Heart left ventricle (tissue), 16 donors: ENCODE measurements around the gene EXOC3L4. TPM values are rescaled to one million over a fixed set of nuclear protein-coding genes. Genes with fewer than 3 reads are reported as not detected.

ENCODE experiments used
- ATAC-seq, 4 donors: fragments of 200-7000 bp; cut with Tn5 transposase; one replicate each; pipeline ENCODE4 v1.9.1; 2020 to 2022; ENCODE audit warnings: moderate library complexity in 4 of 4, mild to moderate bottlenecking in 3 of 4, moderate number of reproducible peaks in 1 of 4
- DNase-seq, 5 donors: peaks; one replicate each; pipeline ENCODE4 v3.0.0-alpha.2; 2020
- H3K27ac ChIP-seq, 12 donors: fragments of 200-600 bp; sonication (generic) in 4 of 12; one replicate each; pipeline versions ENCODE4 v1.5.0 to v1.8.0; 2016 to 2022; ENCODE audit warnings: mild to moderate bottlenecking in 2 of 12
- H3K27me3 ChIP-seq, 9 donors: fragments of 200-600 bp; sonication (generic) in 2 of 9; one replicate each; pipeline versions ENCODE4 v1.5.1 to v1.8.0; 2016 to 2022; ENCODE audit warnings: mild to moderate bottlenecking in 3 of 9
- H3K36me3 ChIP-seq, 9 donors: fragments of 200-600 bp; sonication (generic) in 2 of 9; one replicate each; pipeline versions ENCODE4 v1.5.0 to v1.8.0; 2018 to 2022; ENCODE audit warnings: mild to moderate bottlenecking in 2 of 9
- H3K4me1 ChIP-seq, 12 donors: fragments of 200-600 bp; sonication (generic) in 4 of 12; one replicate each; pipeline versions ENCODE4 v1.5.0 to v1.8.0; 2016 to 2022; ENCODE audit warnings: mild to moderate bottlenecking in 3 of 12
- H3K4me3 ChIP-seq, 12 donors: fragments of 200-600 bp; sonication (generic) in 4 of 12; one replicate each; pipeline versions ENCODE4 v1.5.0 to v1.8.0; 2017 to 2022; ENCODE audit warnings: mild to moderate bottlenecking in 9 of 12, moderate library complexity in 4 of 12
- H3K9me3 ChIP-seq, 12 donors: fragments of 200-600 bp; sonication (generic) in 4 of 12; one replicate each; pipeline versions ENCODE4 v1.5.0 to v1.8.0; 2016 to 2022; ENCODE audit warnings: mild to moderate bottlenecking in 1 of 12
- POLR2A ChIP-seq, 2 donors: fragments of 450-650 bp; IDR thresholded peaks; one replicate each; pipeline ENCODE4 v1.6.1; 2017; ENCODE audit warnings: antibody characterized with exemption in 2 of 2, mild to moderate bottlenecking in 2 of 2, moderate library complexity in 2 of 2
- WGBS, 4 donors: extraction: QIAGEN DNeasy Blood & Tissue Kit in 2 of 4; methylation state at CpG; one replicate each; pipeline versions ENCODE4 v1.1.5 to v1.1.7; 2013 to 2018; 5-methylcytosine and 5-hydroxymethylcytosine counted together
- intact Hi-C, 10 donors: fragments of 100-400 bp; cut with DNase I; formaldehyde crosslinking; loops; one replicate each; pipeline versions ENCODE4 v1.11.1 to v1.14.2; 2022
- polyA plus RNA-seq, 2 donors: library from polyadenylated mRNA; stranded (reverse); fragments of 200-250 nt; gene quantifications; one replicate each; pipeline ENCODE4 v1.2.3, GENCODE V29; 2013
- total RNA-seq, 9 donors: library from RNA; depleted of rRNA in 2 of 9; stranded (reverse); fragments of >200 nt in 2 of 9; fragmentation: NEBNext Ultra II Directional in 3 of 9; extraction: Animal tissue kit (Norgen Biotek cat#: 25700) in 3 of 9; gene quantifications; one replicate each; pipeline versions ENCODE4 v1.1.0 to v1.2.4, GENCODE V29; 2016 to 2023
- TF ChIP-seq, protein P1 (sequence below), 12 donors: fragments of 200-600 bp; sonication (generic) in 4 of 12; IDR thresholded peaks; one replicate each; pipeline versions ENCODE4 v1.5.0 to v1.8.0; 2018 to 2022; ENCODE audit warnings: antibody characterized with exemption in 12 of 12, mild to moderate bottlenecking in 5 of 12
- donor health status: ischemic (EF 13 %, LVEDD 7.1; RV severe dilation, severe dysfunction).
- donor health status: healthy with polysubstance abuse.
- donor health status: DM: no; HTN: yes; CAD: no.
- donor health status: DM: no; HTN: no; CAD: no.
- donor health status: ischemic (EF 25% LVEDD 6.9; RV normal size, moderate dysfunction).
- donor health status: ischemic (EF 25% LVEDD 5.7; RV mildly dilated, moderate dysfunction).
- donor health status: healthy.
- donor health status: DM: yes; HTN: yes; CAD: no.
- donor health status: ischemic (EF 35%, LVEDD 5.7; RV mildly dilated, moderate dysfunction).
- donor health status: nonischemic (EF 11% LVEDD 7.7; RV severe dilation, severe dysfunction).
- donor health status: DM: yes; HTN: yes; CAD: no.
- donor health status: PGD.
- donor health status: ischemic (EF 29% LVEDD 5.4; RV normal size, mild dysfunction).
- donor health status: nonischemic (EF 23%, LVEDD 6.1; RV moderate dilation, normal function).

EXOC3L4 gene
- total and polyA plus RNA-seq, 11 donors, result 0.21 to 3.2 (median 0.47) TPM; not detected in 5

DNA sequence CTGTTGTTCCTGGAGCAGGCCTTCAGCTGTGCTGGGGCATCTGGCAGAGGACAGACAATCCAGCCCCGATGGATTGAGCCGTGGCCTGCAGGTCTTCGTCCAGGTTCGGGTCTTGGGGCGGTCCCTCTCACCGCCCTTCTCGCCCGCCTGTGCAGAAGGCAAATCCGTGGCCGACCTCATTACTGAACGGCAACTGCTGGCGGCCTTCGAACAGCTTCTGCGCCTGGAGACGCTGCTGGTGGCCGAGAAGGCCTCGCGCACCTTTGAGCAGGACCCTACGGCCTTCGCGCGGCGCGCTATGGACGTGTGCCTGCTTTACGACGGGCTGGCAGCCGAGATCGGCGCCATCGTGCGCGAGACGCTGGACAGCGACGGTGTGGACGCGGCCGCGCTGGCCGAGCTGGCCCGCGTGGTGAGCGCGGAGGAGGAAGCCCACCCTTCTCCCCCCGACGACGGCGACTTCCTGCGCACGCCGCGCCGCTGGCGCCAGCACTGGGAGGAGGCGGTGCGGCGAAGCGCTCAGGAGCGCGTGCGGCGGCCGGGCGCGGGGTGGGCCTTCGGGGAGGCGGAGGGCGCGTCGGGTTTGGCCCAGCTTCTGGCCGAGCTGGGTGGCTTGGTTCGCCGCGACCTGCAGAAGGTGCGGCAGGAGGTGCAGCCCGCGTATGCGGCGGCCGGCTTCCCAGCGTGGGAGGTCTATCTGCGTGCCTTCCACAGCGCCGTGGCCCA is 7.6 kb downstream of the EXOC3L4 start:
- peak in 1 of 4 donors; percentile 19 for ATAC-seq
- intact Hi-C loops, result loop anchor here in 1 of 10 donors (2.0 to 10.0 kb wide), 2 partner anchors 41 to 83 kb away; no protein-coding TSS in a partner anchor
- 18 to 33% (median 22%) methylated on average over 56 to 85 of the region's 85 CpGs for WGBS, 4 donors
- DNase-seq, result peak in 2 of 5 donors; percentile 8 to 65
- Histone ChIP-seq H3K27ac (no peak overlapping the region), H3K4me1 (peaks cover 0 to 36% (median 22%) of the 10 kb centered on the region in 12 donors), H3K9me3 (no peaks in the 10 kb centered on the region), H3K36me3 (no peaks in the 10 kb centered on the region), H3K4me3 (peak overlapping the region in 6 of 12 donors; percentile 9 to 21 (median 18)), H3K27me3 (peaks cover 17 to 72% (median 44%) of the 10 kb centered on the region in 9 donors)
- TF ChIP-seq POLR2A (IDR thresholded peaks at IDR 0.05), result no peak
- TF ChIP-seq, protein P1, sequence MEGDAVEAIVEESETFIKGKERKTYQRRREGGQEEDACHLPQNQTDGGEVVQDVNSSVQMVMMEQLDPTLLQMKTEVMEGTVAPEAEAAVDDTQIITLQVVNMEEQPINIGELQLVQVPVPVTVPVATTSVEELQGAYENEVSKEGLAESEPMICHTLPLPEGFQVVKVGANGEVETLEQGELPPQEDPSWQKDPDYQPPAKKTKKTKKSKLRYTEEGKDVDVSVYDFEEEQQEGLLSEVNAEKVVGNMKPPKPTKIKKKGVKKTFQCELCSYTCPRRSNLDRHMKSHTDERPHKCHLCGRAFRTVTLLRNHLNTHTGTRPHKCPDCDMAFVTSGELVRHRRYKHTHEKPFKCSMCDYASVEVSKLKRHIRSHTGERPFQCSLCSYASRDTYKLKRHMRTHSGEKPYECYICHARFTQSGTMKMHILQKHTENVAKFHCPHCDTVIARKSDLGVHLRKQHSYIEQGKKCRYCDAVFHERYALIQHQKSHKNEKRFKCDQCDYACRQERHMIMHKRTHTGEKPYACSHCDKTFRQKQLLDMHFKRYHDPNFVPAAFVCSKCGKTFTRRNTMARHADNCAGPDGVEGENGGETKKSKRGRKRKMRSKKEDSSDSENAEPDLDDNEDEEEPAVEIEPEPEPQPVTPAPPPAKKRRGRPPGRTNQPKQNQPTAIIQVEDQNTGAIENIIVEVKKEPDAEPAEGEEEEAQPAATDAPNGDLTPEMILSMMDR (IDR thresholded peaks at IDR 0.05), result no peak

DNA sequence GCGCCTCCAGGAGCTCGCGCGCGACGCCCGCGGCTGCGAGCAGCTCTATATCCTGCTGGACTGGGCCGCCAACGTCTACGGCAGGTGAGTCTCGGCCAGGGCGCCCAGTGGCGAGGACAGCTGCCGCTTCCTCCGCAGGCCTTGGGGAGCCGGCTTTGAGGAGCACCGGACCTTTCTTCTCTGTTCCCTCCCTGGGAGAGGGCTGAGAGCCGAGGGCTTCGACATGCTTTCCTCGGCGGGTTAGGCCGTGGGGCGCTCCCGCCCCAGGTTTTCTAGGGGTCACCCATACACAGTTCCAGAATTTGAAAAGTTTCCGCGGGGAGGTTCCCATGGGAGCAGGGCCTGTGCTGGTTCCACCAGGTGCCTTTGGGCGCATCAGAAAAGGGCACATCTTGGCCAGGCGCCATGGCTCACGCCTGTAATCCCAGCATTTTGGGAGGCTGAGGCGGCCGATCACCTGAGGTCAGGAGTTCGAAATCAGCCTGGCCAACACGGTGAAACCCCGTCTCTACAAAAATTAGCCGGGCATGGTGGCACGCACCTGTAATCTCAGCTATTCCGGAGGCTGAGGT is 8.2 kb downstream of the EXOC3L4 start:
- DNase-seq (no peak), ATAC-seq (no peak)
- 35 to 57% (median 43%) methylated on average over 17 to 39 of the region's 39 CpGs for WGBS, 4 donors
- TF ChIP-seq, protein P1 (IDR thresholded peaks at IDR 0.05), result no peak
- TF ChIP-seq POLR2A (IDR thresholded peaks at IDR 0.05), result no peak
- Histone ChIP-seq H3K4me3 (peak overlapping the region in 6 of 12 donors; percentile 9 to 21 (median 18)), H3K27me3 (peaks cover 17 to 72% (median 44%) of the 10 kb centered on the region in 9 donors), H3K36me3 (no peaks in the 10 kb centered on the region), H3K27ac (no peak overlapping the region), H3K9me3 (no peaks in the 10 kb centered on the region), H3K4me1 (peaks cover 0 to 36% (median 22%) of the 10 kb centered on the region in 12 donors)
- intact Hi-C loops, result loop anchor here in 1 of 10 donors (10.0 kb wide), 1 partner anchor 82 kb away; no protein-coding TSS in a partner anchor

DNA sequence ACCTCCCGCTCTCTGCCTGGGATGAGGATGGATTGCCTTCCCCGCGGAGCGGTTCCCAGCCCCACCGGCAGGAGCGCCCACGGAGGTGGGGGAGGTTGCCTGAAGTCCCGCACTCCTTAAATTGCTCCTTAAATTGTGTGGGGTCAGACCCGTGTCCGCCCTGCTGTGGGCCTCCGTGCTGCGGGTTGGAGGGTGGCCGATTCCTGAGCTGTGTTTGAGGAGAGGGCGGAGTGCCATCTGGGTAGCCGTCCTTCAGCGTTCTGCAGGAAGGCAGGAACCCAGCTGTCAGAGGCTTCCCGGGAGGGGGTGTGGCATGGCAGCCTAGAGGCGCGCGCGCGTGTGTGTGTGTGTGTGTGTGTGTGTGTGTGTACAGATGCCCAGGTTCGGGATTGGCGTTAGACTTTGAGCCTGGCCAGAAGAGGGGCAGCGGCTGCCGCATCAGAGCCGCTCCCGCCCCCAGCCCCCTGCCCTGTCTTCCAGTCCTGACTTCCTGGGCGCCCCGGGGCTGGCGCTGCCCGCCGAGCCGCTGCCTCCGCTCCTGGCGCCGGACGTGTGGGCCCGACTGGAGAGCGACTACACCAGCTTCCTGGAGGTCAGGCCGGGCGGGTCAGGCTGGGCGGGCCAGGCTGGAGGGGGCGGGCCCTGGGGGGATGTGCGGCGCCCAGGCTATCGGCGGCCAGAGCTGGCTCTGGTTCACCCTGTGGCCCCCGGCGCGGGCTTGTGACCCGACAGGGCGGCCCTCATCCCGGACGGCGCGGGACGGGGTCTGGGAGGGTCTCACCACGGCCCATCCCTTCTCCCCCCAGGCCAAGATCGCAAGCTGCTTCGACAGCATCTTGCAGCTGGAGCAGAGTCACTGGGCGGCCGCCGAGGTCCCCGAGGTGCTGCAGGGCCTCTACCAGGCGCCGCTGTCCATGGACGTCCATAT is 9.2 kb downstream of the EXOC3L4 start:
- intact Hi-C loops, result loop anchor here in 9 of 10 donors (2.0 to 10.0 kb wide), 5 partner anchors 37 to 189 kb away; no protein-coding TSS in a partner anchor
- H3K4me3 ChIP-seq, result peak overlapping the region in 9 of 12 donors; percentile 15 to 43 (median 28)
- ATAC-seq (peak in 3 of 4 donors; percentile 43 to 68 (median 58)), DNase-seq (peak in 2 of 5 donors; percentile 68 to 77)
- H3K4me1 ChIP-seq, result peaks cover 0 to 36% (median 22%) of the 10 kb centered on the region in 12 donors
- peaks cover 17 to 65% (median 44%) of the 10 kb centered on the region in 9 donors for H3K27me3 ChIP-seq
- TF ChIP-seq POLR2A (IDR thresholded peaks at IDR 0.05), result no peak
- TF ChIP-seq, protein P1 (IDR thresholded peaks at IDR 0.05), result peak in 3 of 12 donors; percentile 10 to 17 (median 11)
- no peak overlapping the region for H3K27ac ChIP-seq
- no peaks in the 10 kb centered on the region for H3K9me3 ChIP-seq
- 6 to 9% (median 8%) methylated on average over 46 to 68 of the region's 68 CpGs for WGBS, 4 donors
- no peaks in the 10 kb centered on the region for H3K36me3 ChIP-seq
